ENCODE measurements around the gene LRFN2. TPM values are rescaled to one million over a fixed set of nuclear protein-coding genes. Genes with fewer than 3 reads are reported as not detected.

LRFN2 gene
- total RNA-seq, 2 donors from 2014 or later: 0.62 TPM; not detected in 1

DNA sequence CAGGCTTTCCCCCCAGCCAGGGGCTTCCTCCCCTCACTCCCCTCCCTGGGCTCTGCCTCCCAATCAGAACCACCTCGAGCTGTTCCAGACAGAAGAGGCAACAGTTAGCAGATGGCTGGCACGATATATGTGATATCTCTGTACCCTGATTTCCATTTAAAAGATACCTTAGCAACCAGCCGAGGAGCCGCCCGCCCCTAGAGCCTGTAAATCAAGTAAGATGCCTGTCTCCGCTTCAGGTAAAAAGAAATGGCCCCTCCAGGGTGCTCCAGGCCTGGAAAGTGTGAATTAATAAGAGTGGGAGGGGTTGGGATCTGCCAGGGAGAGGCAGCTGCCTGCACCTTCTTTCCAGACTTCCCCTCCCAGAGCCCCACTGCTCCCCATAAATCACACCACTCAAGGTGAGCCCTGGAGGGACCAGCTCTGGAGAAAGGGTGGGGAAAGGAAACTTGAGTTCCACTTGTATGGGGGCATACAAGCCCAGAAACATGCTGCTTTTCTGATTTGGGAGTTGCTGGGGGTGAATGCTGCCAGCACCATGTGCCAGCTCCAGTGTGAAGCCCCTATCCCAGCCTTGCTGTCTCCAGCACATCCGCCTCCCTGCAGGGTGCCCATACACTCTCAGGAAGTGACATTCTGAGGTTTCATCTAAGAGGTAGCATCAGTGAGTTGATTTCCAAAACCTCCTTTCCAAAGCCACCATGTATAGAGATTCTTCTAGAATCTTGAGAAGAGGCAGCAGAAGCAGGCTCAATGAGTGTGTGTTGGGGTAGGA is 148.0 kb downstream of the LRFN2 start:
- Histone ChIP-seq H3K27ac (no peak overlapping the region), H3K4me3 (no peak overlapping the region), H3K9me3 (no peaks in the 10 kb centered on the region), H3K36me3 (no peaks in the 10 kb centered on the region), H3K27me3 (replicated peaks; ENCODE audit: insufficient read depth) (no peaks in the 10 kb centered on the region), H3K4me1 (replicated peaks) (no peaks in the 10 kb centered on the region)
- no peak for DNase-seq (ENCODE audit: low spot score)
- intact Hi-C loops (cut with DNase I): no loop called here
- TF ChIP-seq POLR2A (IDR thresholded peaks at IDR 0.05): no peak
- TF ChIP-seq POLR2AphosphoS5 (IDR thresholded peaks at IDR 0.05): no peak
- TF ChIP-seq, protein P1, sequence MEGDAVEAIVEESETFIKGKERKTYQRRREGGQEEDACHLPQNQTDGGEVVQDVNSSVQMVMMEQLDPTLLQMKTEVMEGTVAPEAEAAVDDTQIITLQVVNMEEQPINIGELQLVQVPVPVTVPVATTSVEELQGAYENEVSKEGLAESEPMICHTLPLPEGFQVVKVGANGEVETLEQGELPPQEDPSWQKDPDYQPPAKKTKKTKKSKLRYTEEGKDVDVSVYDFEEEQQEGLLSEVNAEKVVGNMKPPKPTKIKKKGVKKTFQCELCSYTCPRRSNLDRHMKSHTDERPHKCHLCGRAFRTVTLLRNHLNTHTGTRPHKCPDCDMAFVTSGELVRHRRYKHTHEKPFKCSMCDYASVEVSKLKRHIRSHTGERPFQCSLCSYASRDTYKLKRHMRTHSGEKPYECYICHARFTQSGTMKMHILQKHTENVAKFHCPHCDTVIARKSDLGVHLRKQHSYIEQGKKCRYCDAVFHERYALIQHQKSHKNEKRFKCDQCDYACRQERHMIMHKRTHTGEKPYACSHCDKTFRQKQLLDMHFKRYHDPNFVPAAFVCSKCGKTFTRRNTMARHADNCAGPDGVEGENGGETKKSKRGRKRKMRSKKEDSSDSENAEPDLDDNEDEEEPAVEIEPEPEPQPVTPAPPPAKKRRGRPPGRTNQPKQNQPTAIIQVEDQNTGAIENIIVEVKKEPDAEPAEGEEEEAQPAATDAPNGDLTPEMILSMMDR (IDR thresholded peaks at IDR 0.05): no peak
- 73% methylated on average over 7 of the region's 7 CpGs for WGBS

- no peak overlapping the region for H3K4me3 ChIP-seq
- no peak for DNase-seq (ENCODE audit: low spot score)
- WGBS: 78% methylated on average over 6 of the region's 6 CpGs
Observed at GRCh38 chr6:40438246-40438887, 148.8 kb downstream of the LRFN2 start.

DNA sequence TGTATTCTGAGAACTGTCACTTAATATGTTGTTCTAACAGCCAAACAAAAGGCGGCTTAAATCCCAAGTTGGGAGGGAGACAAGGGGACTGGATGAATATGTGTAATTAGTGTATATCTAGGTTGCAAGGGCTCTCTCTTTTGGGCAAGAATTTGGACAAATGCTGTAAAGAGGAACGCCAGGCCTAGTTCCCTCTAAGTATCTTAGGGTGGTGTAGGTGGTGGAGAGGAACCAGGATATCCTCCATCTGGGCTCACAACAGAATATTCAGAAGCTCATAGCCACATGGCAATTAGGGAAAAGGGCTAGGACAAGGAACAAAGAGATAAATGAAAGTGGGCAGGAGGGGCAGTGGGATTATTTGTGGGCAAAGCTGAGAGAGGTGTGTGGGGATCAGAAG is 149.5 kb downstream of the LRFN2 start:
- no peaks in the 10 kb centered on the region for H3K36me3 ChIP-seq
- H3K27me3 ChIP-seq (replicated peaks; ENCODE audit: insufficient read depth): no peaks in the 10 kb centered on the region
- no peak for DNase-seq (ENCODE audit: low spot score)
- WGBS: 87% methylated on average over 2 of the region's 2 CpGs
- no peak overlapping the region for H3K4me3 ChIP-seq
- no peak overlapping the region for H3K27ac ChIP-seq
- no peaks in the 10 kb centered on the region for H3K4me1 ChIP-seq (replicated peaks)
- intact Hi-C loops (cut with DNase I): no loop called here
- TF ChIP-seq, protein P1 (IDR thresholded peaks at IDR 0.05): no peak
- TF ChIP-seq POLR2AphosphoS5 (IDR thresholded peaks at IDR 0.05) (no peak), POLR2A (IDR thresholded peaks at IDR 0.05) (no peak)
- H3K9me3 ChIP-seq: no peaks in the 10 kb centered on the region

More at GRCh38 chr6:40438246-40438887, 148.8 kb downstream of the LRFN2 start:
- H3K4me1 ChIP-seq (replicated peaks): no peaks in the 10 kb centered on the region
- no peaks in the 10 kb centered on the region for H3K27me3 ChIP-seq (replicated peaks; ENCODE audit: insufficient read depth)
- intact Hi-C loops (cut with DNase I): no loop called here
- no peak overlapping the region for H3K27ac ChIP-seq
- H3K36me3 ChIP-seq: no peaks in the 10 kb centered on the region
- no peaks in the 10 kb centered on the region for H3K9me3 ChIP-seq
- TF ChIP-seq, protein P1 (IDR thresholded peaks at IDR 0.05): no peak
- TF ChIP-seq POLR2A (IDR thresholded peaks at IDR 0.05): no peak
- no peak for TF ChIP-seq POLR2AphosphoS5 (IDR thresholded peaks at IDR 0.05)

DNA sequence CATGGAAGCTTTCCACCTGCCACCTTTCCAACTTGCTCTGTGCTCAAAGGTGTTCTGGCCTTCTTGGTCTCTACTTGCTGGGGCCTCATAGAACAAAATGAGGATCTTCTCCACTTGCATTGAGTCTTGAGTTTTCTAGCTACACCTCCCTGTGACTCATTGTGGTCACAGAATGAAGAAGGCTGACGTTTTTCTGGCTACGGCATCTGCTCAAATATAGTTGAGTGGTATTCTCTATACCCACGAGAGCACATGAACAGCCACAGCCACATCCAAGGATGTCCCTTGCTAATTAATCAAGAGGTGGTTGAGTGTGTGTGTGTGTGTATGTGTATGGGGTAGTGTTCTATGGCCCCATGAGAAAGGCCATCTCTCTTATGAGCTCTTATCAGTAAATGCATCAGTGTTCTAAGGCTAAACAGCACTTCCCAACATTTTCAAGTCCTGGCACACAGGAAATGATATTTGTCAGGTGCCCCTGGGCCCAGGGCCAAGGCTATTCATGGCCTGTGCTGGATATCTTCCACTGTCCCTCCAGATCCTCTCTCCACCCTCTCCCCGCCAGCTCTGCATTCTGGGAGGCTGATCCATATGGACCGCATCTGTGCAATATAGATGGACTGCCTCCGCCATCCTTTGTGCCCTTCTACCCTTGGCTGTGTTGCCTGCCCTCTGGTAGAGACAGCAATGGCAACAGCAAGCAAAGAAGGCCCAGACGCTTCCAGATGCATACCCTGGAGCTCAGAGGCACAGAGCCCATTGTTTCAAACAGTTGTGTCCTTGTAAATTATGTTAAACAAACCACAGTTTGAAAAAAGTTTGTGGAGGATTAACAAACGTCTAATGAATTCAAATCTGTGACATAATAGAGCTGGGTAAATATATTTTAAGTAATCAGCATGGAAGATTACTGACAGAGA is 150.2 kb downstream of the LRFN2 start:
- WGBS: 68% methylated on average over 8 of the region's 8 CpGs
- no peaks in the 10 kb centered on the region for H3K9me3 ChIP-seq
- H3K36me3 ChIP-seq: no peaks in the 10 kb centered on the region
- intact Hi-C loops (cut with DNase I): no loop called here
- H3K4me1 ChIP-seq (replicated peaks): no peaks in the 10 kb centered on the region
- H3K4me3 ChIP-seq: no peak overlapping the region
- DNase-seq (ENCODE audit: low spot score): no peak
- TF ChIP-seq POLR2AphosphoS5 (IDR thresholded peaks at IDR 0.05) (no peak), POLR2A (IDR thresholded peaks at IDR 0.05) (no peak)
- TF ChIP-seq, protein P1 (IDR thresholded peaks at IDR 0.05): no peak
- no peaks in the 10 kb centered on the region for H3K27me3 ChIP-seq (replicated peaks; ENCODE audit: insufficient read depth)
- H3K27ac ChIP-seq: no peak overlapping the region

Measured in prostate gland (tissue), 2 donors.